Lung (tissue), 12 donors: ENCODE results near the gene CDK15. TPM values are rescaled to one million over a fixed set of nuclear protein-coding genes. Genes with fewer than 3 reads are reported as not detected.

Experiments
- ATAC-seq: fragments of 200-7000 bp; cut with Tn5 transposase; one replicate; pipeline ENCODE4 v1.9.1; 2020; ENCODE audit warnings: moderate number of reproducible peaks; ENCODE audit not compliant: insufficient read depth, low FRiP score
- DNase-seq, 3 donors: peaks; one replicate each; pipeline ENCODE4 v3.0.0-alpha.2; 2013 to 2017
- H3K27ac ChIP-seq, 2 donors: one replicate each; pipeline ENCODE4 v1.5.1; 2013; ENCODE audit warnings: mild to moderate bottlenecking in 2 of 2, moderate library complexity in 2 of 2, control low read depth in 1 of 2, inconsistent platforms in 1 of 2, low read depth in 1 of 2, low read length in 1 of 2
- H3K27me3 ChIP-seq, 3 donors: one replicate each; pipeline ENCODE4 v1.5.1; 2013; ENCODE audit warnings: low read length in 2 of 3; ENCODE audit not compliant: control insufficient read depth in 3 of 3, insufficient read depth in 3 of 3
- H3K36me3 ChIP-seq, 4 donors: one replicate each; pipeline ENCODE4 v1.5.1; 2013; ENCODE audit warnings: low read length in 4 of 4, mild to moderate bottlenecking in 1 of 4, moderate library complexity in 1 of 4; ENCODE audit not compliant: control insufficient read depth in 4 of 4, insufficient read depth in 4 of 4
- H3K4me1 ChIP-seq, 5 donors: one replicate each; pipeline ENCODE4 v1.5.1; 2013; ENCODE audit warnings: low read length in 5 of 5, mild to moderate bottlenecking in 2 of 5, moderate library complexity in 1 of 5; ENCODE audit not compliant: control insufficient read depth in 5 of 5, insufficient read depth in 5 of 5
- H3K4me3 ChIP-seq: one replicate; pipeline ENCODE4 v1.5.1; 2013; ENCODE audit warnings: mild to moderate bottlenecking, control low read depth, moderate library complexity
- H3K9ac ChIP-seq, 2 donors: one replicate each; pipeline ENCODE4 v1.5.1; 2013; ENCODE audit warnings: low read length in 2 of 2, control low read depth in 1 of 2; ENCODE audit not compliant: insufficient read depth in 1 of 2
- H3K9me3 ChIP-seq, 4 donors: one replicate each; pipeline ENCODE4 v1.5.1; 2013; ENCODE audit warnings: low read length in 3 of 4, mild to moderate bottlenecking in 1 of 4, moderate library complexity in 1 of 4; ENCODE audit not compliant: control insufficient read depth in 4 of 4, insufficient read depth in 3 of 4
- WGBS, 2 donors: extraction: QIAGEN DNeasy Blood & Tissue Kit; methylation state at CpG; one replicate each; pipeline ENCODE4 v1.1.7; 2013; 5-methylcytosine and 5-hydroxymethylcytosine counted together
- polyA plus RNA-seq, 2 donors: library from polyadenylated mRNA; stranded (reverse); fragments of 200-250 nt; gene quantifications; one replicate each; pipeline ENCODE4 v1.2.1, GENCODE V29; 2013
- total RNA-seq, 2 donors: library from RNA; depleted of rRNA in 1 of 2; stranded (reverse); fragments of >200 nt in 1 of 2; gene quantifications; one replicate each; pipeline ENCODE4 v1.2.1, GENCODE V29; 2014 to 2021
- TF ChIP-seq, protein P1 (sequence below): IDR thresholded peaks from 2 replicates; pipeline ENCODE4 v1.5.1; 2012; ENCODE audit warnings: mild to moderate bottlenecking; ENCODE audit errors: control extremely low read depth, extremely low read depth
- donor health status: control.
- donor health status: control.
- donor health status: Bipolar disorder and iron deficiency.
- donor health status: healthy.
- donor health status: DM: yes; HTN: yes; CAD: no.

Gene CDK15
- total and polyA plus RNA-seq, 4 donors = 0.07 to 2.3 (median 0.12) TPM

DNA sequence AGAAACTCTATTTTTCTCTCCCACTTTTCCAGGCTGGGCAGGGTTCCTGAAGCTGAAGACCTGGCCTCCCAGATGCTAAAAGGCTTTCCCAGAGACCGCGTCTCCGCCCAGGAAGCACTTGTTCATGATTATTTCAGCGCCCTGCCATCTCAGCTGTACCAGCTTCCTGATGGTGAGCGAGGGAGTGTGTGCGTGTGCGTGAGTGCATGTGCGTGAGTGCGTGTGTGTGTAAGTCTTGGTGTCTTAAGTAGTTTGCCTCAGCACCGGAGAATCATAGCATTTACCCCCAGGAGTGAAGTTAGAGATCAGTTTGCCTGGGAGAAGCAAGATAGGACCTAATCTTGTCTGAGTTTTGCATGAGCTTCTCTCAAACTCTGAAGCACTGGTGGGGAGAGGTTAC, 73.7 kb downstream of the CDK15 start:
- 22 to 41% methylated on average over 10 of the region's 10 CpGs for WGBS, 2 donors
- peaks cover 7 to 58% (median 33%) of the 10 kb centered on the region in 5 donors for H3K4me1 ChIP-seq
- H3K4me3 ChIP-seq = no peak overlapping the region
- peaks cover 0 to 2% (median 0%) of the 10 kb centered on the region in 4 donors for H3K9me3 ChIP-seq
- H3K36me3 ChIP-seq = no peaks in the 10 kb centered on the region
- DNase-seq = no peak
- no peak overlapping the region for H3K9ac ChIP-seq
- no peak overlapping the region for H3K27ac ChIP-seq
- TF ChIP-seq, protein P1, sequence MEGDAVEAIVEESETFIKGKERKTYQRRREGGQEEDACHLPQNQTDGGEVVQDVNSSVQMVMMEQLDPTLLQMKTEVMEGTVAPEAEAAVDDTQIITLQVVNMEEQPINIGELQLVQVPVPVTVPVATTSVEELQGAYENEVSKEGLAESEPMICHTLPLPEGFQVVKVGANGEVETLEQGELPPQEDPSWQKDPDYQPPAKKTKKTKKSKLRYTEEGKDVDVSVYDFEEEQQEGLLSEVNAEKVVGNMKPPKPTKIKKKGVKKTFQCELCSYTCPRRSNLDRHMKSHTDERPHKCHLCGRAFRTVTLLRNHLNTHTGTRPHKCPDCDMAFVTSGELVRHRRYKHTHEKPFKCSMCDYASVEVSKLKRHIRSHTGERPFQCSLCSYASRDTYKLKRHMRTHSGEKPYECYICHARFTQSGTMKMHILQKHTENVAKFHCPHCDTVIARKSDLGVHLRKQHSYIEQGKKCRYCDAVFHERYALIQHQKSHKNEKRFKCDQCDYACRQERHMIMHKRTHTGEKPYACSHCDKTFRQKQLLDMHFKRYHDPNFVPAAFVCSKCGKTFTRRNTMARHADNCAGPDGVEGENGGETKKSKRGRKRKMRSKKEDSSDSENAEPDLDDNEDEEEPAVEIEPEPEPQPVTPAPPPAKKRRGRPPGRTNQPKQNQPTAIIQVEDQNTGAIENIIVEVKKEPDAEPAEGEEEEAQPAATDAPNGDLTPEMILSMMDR = no peak
- H3K27me3 ChIP-seq = no peaks in the 10 kb centered on the region
- no peak for ATAC-seq

DNA sequence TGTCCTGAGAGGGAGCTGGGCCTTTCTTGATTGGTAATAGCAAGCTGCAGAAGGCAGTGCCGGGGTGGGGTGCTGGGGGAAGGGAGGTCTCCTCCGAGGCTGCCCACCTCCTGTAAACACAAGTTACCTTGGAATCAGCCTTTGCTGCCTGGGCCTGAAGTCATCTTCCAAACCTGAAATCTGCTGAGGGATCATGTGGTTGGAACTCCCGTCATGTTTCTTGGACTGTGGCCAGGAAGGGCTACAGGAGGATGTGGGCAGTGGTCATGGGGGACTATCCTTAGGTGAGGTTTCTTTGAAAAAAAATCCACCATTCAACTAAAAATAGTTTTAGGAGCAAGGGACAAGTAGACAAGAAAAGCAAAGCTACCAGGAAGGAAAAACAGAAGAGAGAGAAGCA, 74.2 kb downstream of the CDK15 start:
- H3K9me3 ChIP-seq = peaks cover 0 to 2% (median 0%) of the 10 kb centered on the region in 4 donors
- DNase-seq (peak in 1 of 3 donors; percentile 8), ATAC-seq (no peak)
- 12 to 19% methylated on average over 3 of the region's 3 CpGs for WGBS, 2 donors
- H3K36me3 ChIP-seq = no peaks in the 10 kb centered on the region
- H3K27me3 ChIP-seq = no peaks in the 10 kb centered on the region
- no peak overlapping the region for H3K4me3 ChIP-seq
- H3K4me1 ChIP-seq = peaks cover 7 to 58% (median 33%) of the 10 kb centered on the region in 5 donors
- TF ChIP-seq, protein P1 = no peak
- no peak overlapping the region for H3K27ac ChIP-seq
- peak overlapping the region in 1 of 2 donors; percentile 19 for H3K9ac ChIP-seq

DNA sequence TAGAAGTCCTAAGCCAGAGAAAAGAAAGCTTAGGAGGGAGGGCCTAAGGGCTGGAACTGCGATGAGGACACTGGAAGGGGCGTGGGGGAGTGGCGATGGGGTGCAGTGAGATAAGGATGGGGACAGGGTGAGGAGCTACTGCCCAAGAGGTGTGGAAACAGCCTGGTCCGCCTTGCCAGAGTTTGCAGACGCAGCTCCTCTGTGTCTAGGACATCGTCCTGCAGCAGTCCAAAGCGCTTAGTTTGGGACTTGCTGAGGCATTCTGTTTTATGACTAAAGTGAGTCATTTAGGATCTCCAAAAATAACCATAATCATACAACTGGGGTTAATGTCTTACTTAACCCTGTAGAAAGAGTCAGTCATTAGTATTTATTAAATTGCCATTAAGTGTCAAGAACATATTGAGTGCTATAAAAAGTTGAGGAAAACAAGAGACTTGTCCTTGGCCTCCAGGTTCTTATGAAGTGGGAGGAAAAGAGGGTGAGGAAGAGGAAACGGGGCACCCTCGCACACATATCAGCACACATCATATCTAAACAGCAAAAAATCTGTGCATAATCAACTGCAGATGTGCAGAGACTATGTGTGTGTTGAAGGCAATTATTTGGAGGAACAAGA, 74.8 kb downstream of the CDK15 start:
- TF ChIP-seq, protein P1 = no peak
- no peak overlapping the region for H3K27ac ChIP-seq
- ATAC-seq = no peak

DNA sequence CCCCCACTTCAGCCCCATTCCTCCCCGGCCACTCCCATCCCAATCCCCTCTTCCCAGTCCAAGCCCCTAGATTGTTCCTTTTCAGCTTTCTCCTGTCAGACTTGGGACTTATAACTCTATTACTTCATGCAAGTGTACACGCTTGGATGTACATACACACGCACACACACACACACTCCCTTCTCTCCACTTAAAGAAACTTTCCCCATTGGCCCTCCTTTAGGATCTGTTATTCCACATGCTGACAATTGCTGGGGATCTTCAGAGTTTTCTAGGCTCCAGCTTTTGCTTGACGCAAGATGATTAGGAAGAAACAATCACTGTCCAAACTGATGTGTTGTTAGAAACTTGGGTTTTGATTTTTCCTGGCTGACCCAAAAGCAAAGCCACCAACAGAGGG, 75.4 kb downstream of the CDK15 start:
- Histone ChIP-seq H3K9me3 (peaks cover 0 to 2% (median 0%) of the 10 kb centered on the region in 4 donors), H3K4me3 (no peak overlapping the region), H3K4me1 (peaks cover 7 to 58% (median 33%) of the 10 kb centered on the region in 5 donors), H3K36me3 (no peaks in the 10 kb centered on the region), H3K27ac (no peak overlapping the region), H3K27me3 (no peaks in the 10 kb centered on the region), H3K9ac (no peak overlapping the region)
- DNase-seq = peak; percentile 44 to 79 (median 69)
- no peak for ATAC-seq
- TF ChIP-seq, protein P1 = no peak
- 83 to 84% methylated on average over 4 of the region's 4 CpGs for WGBS, 2 donors

More for the DNA sequence above, 74.8 kb downstream of the CDK15 start:
- Histone ChIP-seq H3K4me3 (no peak overlapping the region), H3K4me1 (peaks cover 7 to 58% (median 33%) of the 10 kb centered on the region in 5 donors), H3K36me3 (no peaks in the 10 kb centered on the region), H3K9me3 (peaks cover 0 to 2% (median 0%) of the 10 kb centered on the region in 4 donors), H3K9ac (peak overlapping the region in 1 of 2 donors; percentile 19), H3K27me3 (no peaks in the 10 kb centered on the region)
- DNase-seq = peak; percentile 88 to 95 (median 92)
- 53 to 56% methylated on average over 9 of the region's 9 CpGs for WGBS, 2 donors
